ENCODE results near the gene B4GALT1.
A peak's percentile ranks its signal among the peaks of the same experiment; 100 is the strongest.

The B4GALT1 gene

DNA sequence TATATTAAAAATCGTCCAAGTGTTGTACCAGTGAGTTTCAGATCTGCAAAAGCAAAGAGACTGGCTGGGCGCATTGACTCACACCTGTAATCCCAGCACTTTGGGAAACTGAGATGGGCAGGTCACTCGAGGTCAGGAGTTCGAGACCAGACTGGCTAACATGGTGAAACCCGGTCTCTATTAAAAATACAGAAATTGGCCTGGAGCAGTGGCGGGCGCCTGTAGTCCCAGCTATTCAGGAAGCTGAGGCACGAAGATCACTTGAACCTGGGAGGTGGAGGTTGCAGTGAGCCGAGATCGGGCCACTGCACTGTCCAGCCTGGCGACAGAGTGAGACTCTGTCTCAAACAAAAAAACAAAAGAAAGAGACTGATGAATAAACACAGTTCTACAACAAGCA is 18.3 kb upstream of the B4GALT1 start:
- no peaks in the 10 kb centered on the region for H3K36me3 ChIP-seq
- no peaks in the 10 kb centered on the region for H3K27me3 ChIP-seq
- H3K4me3 ChIP-seq, result no peak overlapping the region
- H3K4me2 ChIP-seq, result no peak overlapping the region
- H3K27ac ChIP-seq, result no peak overlapping the region
- no peaks in the 10 kb centered on the region for H3K9me3 ChIP-seq
- no peaks in the 10 kb centered on the region for H4K20me1 ChIP-seq
- no peak for TF ChIP-seq Cebpa-rat (IDR thresholded peaks at IDR 0.05)
- no peak overlapping the region for H3K9ac ChIP-seq
- peaks cover 29% of the 10 kb centered on the region for H3K4me1 ChIP-seq

GRCh38 chr9:33184963-33185362 is 17.8 kb upstream of the B4GALT1 start:
- Histone ChIP-seq H3K9me3 (no peaks in the 10 kb centered on the region), H3K4me3 (no peak overlapping the region), H3K36me3 (no peaks in the 10 kb centered on the region), H3K27me3 (no peaks in the 10 kb centered on the region), H3K4me2 (no peak overlapping the region), H3K27ac (no peak overlapping the region), H4K20me1 (no peaks in the 10 kb centered on the region), H3K4me1 (peaks cover 29% of the 10 kb centered on the region), H3K9ac (no peak overlapping the region)
- TF ChIP-seq Cebpa-rat (IDR thresholded peaks at IDR 0.05), result no peak

- H3K27ac ChIP-seq, result no peak overlapping the region
- H3K36me3 ChIP-seq, result no peaks in the 10 kb centered on the region
- H3K27me3 ChIP-seq, result no peaks in the 10 kb centered on the region
- TF ChIP-seq Cebpa-rat (IDR thresholded peaks at IDR 0.05), result no peak
- H3K9me3 ChIP-seq, result no peaks in the 10 kb centered on the region
- H4K20me1 ChIP-seq, result no peaks in the 10 kb centered on the region
- H3K4me2 ChIP-seq, result no peak overlapping the region
- no peak overlapping the region for H3K4me3 ChIP-seq
- H3K9ac ChIP-seq, result no peak overlapping the region
- peaks cover 22% of the 10 kb centered on the region for H3K4me1 ChIP-seq
Measured at GRCh38 chr9:33182519-33182918, 15.4 kb upstream of the B4GALT1 start.

DNA sequence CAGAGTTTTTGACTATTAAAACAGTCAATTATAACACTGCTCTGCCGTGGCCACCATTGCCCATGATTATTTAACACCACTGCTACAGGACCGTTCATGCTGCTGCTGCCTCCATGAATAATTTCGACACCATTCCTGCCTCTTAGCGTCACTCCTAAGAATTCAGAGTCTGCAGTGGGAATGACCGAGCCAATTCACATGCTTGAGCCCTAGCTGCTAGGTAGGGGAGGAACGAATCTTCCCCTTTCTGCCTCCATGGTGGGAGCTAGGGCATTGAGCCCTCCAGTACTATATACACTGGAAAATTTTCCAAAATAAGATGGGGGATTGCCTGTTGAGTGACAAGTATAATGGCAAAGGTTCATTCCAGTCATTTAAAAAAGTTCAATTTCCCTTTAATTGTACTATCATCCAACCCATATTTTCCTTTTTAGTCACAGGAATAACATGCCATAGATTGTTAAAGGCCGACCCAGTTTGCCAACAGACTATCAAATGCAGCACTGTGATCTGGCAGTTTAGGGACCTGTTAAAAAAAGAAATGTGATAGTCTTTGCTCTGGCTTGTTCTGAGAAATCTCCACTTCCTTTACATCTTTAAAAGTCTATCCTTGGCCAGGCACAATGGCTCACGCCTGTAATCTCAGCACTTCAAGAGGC is 13.5 kb upstream of the B4GALT1 start:
- Histone ChIP-seq H3K9me3 (no peaks in the 10 kb centered on the region), H4K20me1 (no peaks in the 10 kb centered on the region), H3K4me3 (no peak overlapping the region), H3K27ac (no peak overlapping the region), H3K9ac (no peak overlapping the region), H3K27me3 (no peaks in the 10 kb centered on the region), H3K4me1 (peaks cover 12% of the 10 kb centered on the region), H3K36me3 (no peaks in the 10 kb centered on the region), H3K4me2 (no peak overlapping the region)
- no peak for TF ChIP-seq Cebpa-rat (IDR thresholded peaks at IDR 0.05)

DNA sequence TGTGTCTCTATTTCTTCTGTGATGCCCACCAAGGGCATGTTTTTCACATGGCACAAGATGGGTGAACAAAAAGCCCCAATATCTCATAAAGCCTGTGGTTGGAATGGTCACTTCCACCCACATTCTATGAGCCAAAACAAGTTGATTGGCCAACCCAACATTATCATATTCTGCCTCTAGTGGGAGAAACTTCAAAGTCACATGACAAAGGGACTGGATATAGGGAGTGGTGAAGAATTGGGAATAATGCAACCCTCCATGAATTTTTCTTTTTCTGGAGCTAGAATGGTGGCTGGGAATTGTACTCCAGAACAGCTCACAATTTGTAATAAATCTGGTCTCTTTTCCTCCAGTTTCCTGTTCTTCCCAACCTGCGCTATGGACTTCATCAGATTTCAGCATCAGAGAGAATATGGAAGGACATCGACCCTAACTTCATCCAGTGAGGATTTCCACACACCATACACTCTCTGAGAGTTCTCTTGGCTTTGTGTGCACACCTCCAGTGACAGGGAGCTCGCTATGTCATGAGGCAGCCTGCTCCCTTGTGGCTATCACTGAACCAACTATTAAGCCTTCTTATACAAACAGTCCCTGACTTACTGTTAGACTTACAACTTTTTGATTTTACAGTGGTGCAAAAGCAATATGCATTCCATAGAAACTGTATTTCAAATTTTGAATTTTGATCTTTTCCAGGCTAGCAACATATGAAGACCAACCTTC is 12.0 kb upstream of the B4GALT1 start:
- no peak overlapping the region for H3K9ac ChIP-seq
- no peaks in the 10 kb centered on the region for H3K27me3 ChIP-seq
- TF ChIP-seq Cebpa-rat (IDR thresholded peaks at IDR 0.05), result no peak
- no peaks in the 10 kb centered on the region for H4K20me1 ChIP-seq
- no peak overlapping the region for H3K4me3 ChIP-seq
- peaks cover 14% of the 10 kb centered on the region for H3K4me1 ChIP-seq
- H3K4me2 ChIP-seq, result no peak overlapping the region
- H3K27ac ChIP-seq, result no peak overlapping the region
- H3K36me3 ChIP-seq, result no peaks in the 10 kb centered on the region
- H3K9me3 ChIP-seq, result no peaks in the 10 kb centered on the region

DNA sequence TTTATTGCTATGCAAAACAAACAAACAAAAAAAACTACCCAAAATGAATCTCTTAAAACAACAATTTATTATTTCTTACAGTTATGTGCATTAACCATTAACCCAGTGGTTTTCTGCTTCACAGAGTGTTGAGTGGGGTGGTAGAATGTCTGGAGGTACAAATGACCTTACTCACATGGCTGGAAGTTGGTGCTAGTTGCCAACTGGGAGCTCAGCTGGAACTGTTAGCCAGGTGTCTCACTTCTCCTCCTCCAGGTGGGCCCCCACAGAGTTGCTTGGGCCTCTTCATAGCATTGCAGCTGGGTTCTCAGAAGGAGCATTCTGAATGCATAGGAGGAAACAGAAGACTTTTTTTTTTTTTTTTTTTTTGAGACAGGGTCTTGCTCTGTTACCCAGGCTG is 10.5 kb upstream of the B4GALT1 start:
- no peak overlapping the region for H3K4me2 ChIP-seq
- no peaks in the 10 kb centered on the region for H4K20me1 ChIP-seq
- no peak overlapping the region for H3K9ac ChIP-seq
- H3K36me3 ChIP-seq, result no peaks in the 10 kb centered on the region
- peaks cover 14% of the 10 kb centered on the region for H3K4me1 ChIP-seq
- H3K4me3 ChIP-seq, result no peak overlapping the region
- H3K27me3 ChIP-seq, result no peaks in the 10 kb centered on the region
- no peak for TF ChIP-seq Cebpa-rat (IDR thresholded peaks at IDR 0.05)
- H3K9me3 ChIP-seq, result no peaks in the 10 kb centered on the region
- no peak overlapping the region for H3K27ac ChIP-seq

- no peak overlapping the region for H3K4me2 ChIP-seq
- H3K4me1 ChIP-seq, result peaks cover 14% of the 10 kb centered on the region
- no peaks in the 10 kb centered on the region for H3K9me3 ChIP-seq
- no peak overlapping the region for H3K9ac ChIP-seq
- no peaks in the 10 kb centered on the region for H3K36me3 ChIP-seq
- TF ChIP-seq Cebpa-rat (IDR thresholded peaks at IDR 0.05), result no peak
- H4K20me1 ChIP-seq, result no peaks in the 10 kb centered on the region
- H3K27me3 ChIP-seq, result no peaks in the 10 kb centered on the region
- H3K4me3 ChIP-seq, result no peak overlapping the region
- no peak overlapping the region for H3K27ac ChIP-seq
Measured at GRCh38 chr9:33177086-33177485, 9.9 kb upstream of the B4GALT1 start.

DNA sequence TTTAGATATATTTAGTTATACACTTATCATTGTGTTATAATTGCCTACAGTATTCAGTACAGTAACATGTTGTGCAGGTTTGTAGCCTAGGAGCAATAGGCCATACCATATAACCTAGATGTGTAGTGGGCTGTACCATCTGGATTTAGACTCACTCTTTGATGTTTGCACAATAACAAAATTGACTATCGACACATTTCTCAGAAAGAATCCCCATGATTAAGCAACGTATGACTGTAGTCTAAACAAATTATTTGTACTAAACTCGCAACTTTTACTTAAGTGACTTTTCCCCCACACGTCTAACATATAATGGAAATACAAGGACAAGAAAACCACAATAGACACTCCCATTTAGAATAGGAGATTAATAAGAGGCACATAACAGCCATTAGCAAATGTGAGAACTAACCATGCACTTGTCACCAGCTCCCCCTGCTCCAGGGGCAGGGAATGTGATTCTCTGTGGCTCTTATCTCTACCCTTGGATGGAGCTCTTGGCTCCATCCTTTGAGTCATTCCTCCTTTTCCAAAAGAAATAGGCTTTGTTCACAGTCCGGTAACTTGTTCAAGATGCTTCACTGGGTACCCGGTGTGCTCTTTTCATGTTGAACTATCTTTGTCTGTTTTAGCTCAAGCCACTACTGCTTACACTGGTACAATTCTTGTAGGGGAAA is 8.7 kb upstream of the B4GALT1 start:
- peak overlapping the region; percentile 19; the same call in 1 of the 2 replicates for H3K4me2 ChIP-seq
- H3K9ac ChIP-seq, result no peak overlapping the region
- H3K4me1 ChIP-seq, result peaks cover 14% of the 10 kb centered on the region
- no peaks in the 10 kb centered on the region for H3K36me3 ChIP-seq
- no peaks in the 10 kb centered on the region for H3K9me3 ChIP-seq
- no peaks in the 10 kb centered on the region for H3K27me3 ChIP-seq
- no peaks in the 10 kb centered on the region for H4K20me1 ChIP-seq
- H3K27ac ChIP-seq, result no peak overlapping the region
- no peak for TF ChIP-seq Cebpa-rat (IDR thresholded peaks at IDR 0.05)
- H3K4me3 ChIP-seq, result no peak overlapping the region

GRCh38 chr9:33172256-33173238 is 5.4 kb upstream of the B4GALT1 start:
- H3K4me3 ChIP-seq, result no peak overlapping the region
- H3K4me1 ChIP-seq, result peaks cover 26% of the 10 kb centered on the region
- no peak overlapping the region for H3K4me2 ChIP-seq
- H3K27ac ChIP-seq, result no peak overlapping the region
- no peaks in the 10 kb centered on the region for H4K20me1 ChIP-seq
- TF ChIP-seq Cebpa-rat (IDR thresholded peaks at IDR 0.05), result no peak
- H3K9me3 ChIP-seq, result no peaks in the 10 kb centered on the region
- H3K9ac ChIP-seq, result no peak overlapping the region
- H3K27me3 ChIP-seq, result no peaks in the 10 kb centered on the region
- no peaks in the 10 kb centered on the region for H3K36me3 ChIP-seq
